Thyroid gland (tissue), 4 donors: ENCODE data around the gene GPSM1. TPM values are rescaled to one million over a fixed set of nuclear protein-coding genes. Genes with fewer than 3 reads are reported as not detected.
A peak's percentile ranks its signal among the peaks of the same experiment; 100 is the strongest.

Experiments
- DNase-seq, 2 donors: peaks; one replicate each; pipeline ENCODE4 v3.0.0-alpha.2; 2019
- H3K27ac ChIP-seq, 3 donors: fragments of 200-600 bp; sonication (generic); 1 replicate in 2 of 3; 2 replicates in 1 of 3; pipeline ENCODE4 v1.5.1; 2016 to 2019; ENCODE audit warnings: mild to moderate bottlenecking in 1 of 3, moderate library complexity in 1 of 3
- H3K27me3 ChIP-seq: fragments of 200-600 bp; sonication (generic); one replicate; pipeline ENCODE4 v1.5.1; 2019
- H3K36me3 ChIP-seq, 2 donors: fragments of 200-600 bp; sonication (generic); one replicate each; pipeline ENCODE4 v1.5.1; 2016 to 2019
- H3K4me1 ChIP-seq, 2 donors: fragments of 200-600 bp; sonication (generic); one replicate each; pipeline ENCODE4 v1.5.1; 2017 to 2019
- H3K4me3 ChIP-seq, 3 donors: fragments of 200-600 bp; sonication (generic); replicated peaks in 1 of 3; 1 replicate in 2 of 3; 2 replicates in 1 of 3; pipeline ENCODE4 v1.5.1; 2016; ENCODE audit warnings: mild to moderate bottlenecking in 1 of 3
- H3K9me3 ChIP-seq: fragments of 200-600 bp; sonication (generic); one replicate; pipeline ENCODE4 v1.5.1; 2017
- POLR2A ChIP-seq, 2 donors: fragments of 450-650 bp; IDR thresholded peaks; one replicate each; pipeline ENCODE4 v1.6.1; 2017; ENCODE audit warnings: antibody characterized with exemption in 2 of 2, mild to moderate bottlenecking in 2 of 2, moderate library complexity in 1 of 2
- WGBS, 2 donors: methylation state at CpG; one replicate each; pipeline ENCODE4 v1.1.5; 2017; 5-methylcytosine and 5-hydroxymethylcytosine counted together
- intact Hi-C: fragments of 100-400 bp; cut with DNase I; formaldehyde crosslinking; loops from one replicate; pipeline ENCODE4 v1.15.1; 2023
- total RNA-seq, 4 donors: library from RNA; depleted of rRNA; stranded (reverse); fragments of >200 nt; gene quantifications; one replicate each; pipeline ENCODE4 v1.2.3, GENCODE V29; 2016
- TF ChIP-seq, protein P1 (sequence below), 6 experiments: fragments of 200-600 bp in 3 of 6; fragments of 450-650 bp in 3 of 6; sonication (generic) in 3 of 6; IDR thresholded peaks; one replicate each; pipeline ENCODE4 v1.5.1; 2016 to 2019; ENCODE audit warnings: antibody characterized with exemption in 6 of 6, mild to moderate bottlenecking in 2 of 6, inconsistent platforms in 1 of 6, moderate library complexity in 1 of 6

The GPSM1 gene
- total RNA-seq, 4 donors from 2014 or later = 5.9 to 18.1 (median 12.2) TPM

- Histone ChIP-seq H3K27me3 (no peaks in the 10 kb centered on the region), H3K4me3 (no peak overlapping the region), H3K9me3 (no peaks in the 10 kb centered on the region), H3K4me1 (peaks cover 28 to 38% of the 10 kb centered on the region in 2 donors), H3K27ac (peak overlapping the region in 2 of 3 donors; percentile 37 to 54), H3K36me3 (no peaks in the 10 kb centered on the region)
- 17 to 23% methylated on average over 19 to 20 of the region's 22 CpGs for WGBS, 2 donors
- DNase-seq = peak; percentile 86
- peak in 1 of 2 donors; percentile 16 for TF ChIP-seq POLR2A (IDR thresholded peaks at IDR 0.05)
- TF ChIP-seq, protein P1, sequence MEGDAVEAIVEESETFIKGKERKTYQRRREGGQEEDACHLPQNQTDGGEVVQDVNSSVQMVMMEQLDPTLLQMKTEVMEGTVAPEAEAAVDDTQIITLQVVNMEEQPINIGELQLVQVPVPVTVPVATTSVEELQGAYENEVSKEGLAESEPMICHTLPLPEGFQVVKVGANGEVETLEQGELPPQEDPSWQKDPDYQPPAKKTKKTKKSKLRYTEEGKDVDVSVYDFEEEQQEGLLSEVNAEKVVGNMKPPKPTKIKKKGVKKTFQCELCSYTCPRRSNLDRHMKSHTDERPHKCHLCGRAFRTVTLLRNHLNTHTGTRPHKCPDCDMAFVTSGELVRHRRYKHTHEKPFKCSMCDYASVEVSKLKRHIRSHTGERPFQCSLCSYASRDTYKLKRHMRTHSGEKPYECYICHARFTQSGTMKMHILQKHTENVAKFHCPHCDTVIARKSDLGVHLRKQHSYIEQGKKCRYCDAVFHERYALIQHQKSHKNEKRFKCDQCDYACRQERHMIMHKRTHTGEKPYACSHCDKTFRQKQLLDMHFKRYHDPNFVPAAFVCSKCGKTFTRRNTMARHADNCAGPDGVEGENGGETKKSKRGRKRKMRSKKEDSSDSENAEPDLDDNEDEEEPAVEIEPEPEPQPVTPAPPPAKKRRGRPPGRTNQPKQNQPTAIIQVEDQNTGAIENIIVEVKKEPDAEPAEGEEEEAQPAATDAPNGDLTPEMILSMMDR (IDR thresholded peaks at IDR 0.05) = no peak
- intact Hi-C loops = no loop called here
Observed at GRCh38 chr9:136309101-136309801, 18.1 kb upstream of the GPSM1 start.

DNA sequence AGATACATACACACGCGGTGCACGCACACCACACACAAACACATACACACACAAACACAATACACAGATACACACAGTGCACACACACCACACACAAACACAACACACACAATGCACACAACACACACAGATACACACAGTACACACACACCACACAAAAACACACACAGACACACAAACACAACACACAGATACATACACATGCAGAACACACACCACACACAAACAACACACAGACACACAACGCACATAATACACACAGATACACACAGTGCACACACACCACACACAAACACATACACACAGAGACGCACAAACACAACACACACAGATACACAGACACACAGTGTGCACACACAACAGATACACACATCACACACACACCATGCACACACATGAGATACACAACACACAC, 17.5 kb upstream of the GPSM1 start:
- Histone ChIP-seq H3K27ac (peak overlapping the region in 1 of 3 donors; percentile 37), H3K4me1 (peaks cover 28 to 38% of the 10 kb centered on the region in 2 donors), H3K36me3 (no peaks in the 10 kb centered on the region), H3K4me3 (no peak overlapping the region), H3K9me3 (no peaks in the 10 kb centered on the region), H3K27me3 (no peaks in the 10 kb centered on the region)
- TF ChIP-seq POLR2A (IDR thresholded peaks at IDR 0.05) = no peak
- TF ChIP-seq, protein P1 (IDR thresholded peaks at IDR 0.05) = no peak
- intact Hi-C loops = no loop called here
- WGBS, 2 donors = 89 to 92% methylated on average over 5 of the region's 5 CpGs
- DNase-seq = no peak

GRCh38 chr9:136310273-136311030, 16.9 kb upstream of the GPSM1 start:
- peak overlapping the region; percentile 12 to 61 (median 46) for H3K27ac ChIP-seq
- no peaks in the 10 kb centered on the region for H3K36me3 ChIP-seq
- peak; percentile 28 to 36 for DNase-seq
- intact Hi-C loops = no loop called here
- TF ChIP-seq, protein P1 (IDR thresholded peaks at IDR 0.05) = no peak
- TF ChIP-seq POLR2A (IDR thresholded peaks at IDR 0.05) = no peak
- no peaks in the 10 kb centered on the region for H3K9me3 ChIP-seq
- peak overlapping the region in 1 of 3 donors; percentile 23 for H3K4me3 ChIP-seq
- 32 to 50% methylated on average over 10 to 12 of the region's 28 CpGs for WGBS, 2 donors
- H3K4me1 ChIP-seq = peaks cover 28 to 38% of the 10 kb centered on the region in 2 donors
- H3K27me3 ChIP-seq = no peaks in the 10 kb centered on the region

GRCh38 chr9:136311051-136312008, 16.0 kb upstream of the GPSM1 start:
- H3K27ac ChIP-seq = peak overlapping the region; percentile 21 to 61 (median 46)
- no peaks in the 10 kb centered on the region for H3K27me3 ChIP-seq
- peak; percentile 83 to 84 for DNase-seq
- H3K9me3 ChIP-seq = no peaks in the 10 kb centered on the region
- peaks cover 28 to 38% of the 10 kb centered on the region in 2 donors for H3K4me1 ChIP-seq
- intact Hi-C loops = no loop called here
- H3K36me3 ChIP-seq = no peaks in the 10 kb centered on the region
- TF ChIP-seq POLR2A (IDR thresholded peaks at IDR 0.05) = peak in 1 of 2 donors; percentile 35
- TF ChIP-seq, protein P1 (IDR thresholded peaks at IDR 0.05) = no peak
- 32 to 49% methylated on average over 9 to 19 of the region's 23 CpGs for WGBS, 2 donors
- peak overlapping the region in 1 of 3 donors; percentile 23 for H3K4me3 ChIP-seq
